DOHH2 (cell line): Measurements from ENCODE around the gene NUDT19.
"Not testable (repeated sequence)": the region's sequence is repeated elsewhere in the genome, so short reads cannot be mapped to it uniquely, and the experiment has no call there.

Experiments
- H3F3A ChIP-seq: fragments of 200-600 bp; sonication (generic), shearing (Covaris generic); 2 replicates; pipeline ENCODE4 v1.6.0; 2016; ENCODE audit warnings: antibody characterized with exemption, mild to moderate bottlenecking; ENCODE audit not compliant: control insufficient read depth, insufficient read depth
- H3K27ac ChIP-seq: fragments of 200-600 bp; sonication (generic); 2 replicates; pipeline ENCODE4 v1.5.1; 2014; ENCODE audit warnings: low read depth, mild to moderate bottlenecking, low read length, moderate library complexity
- H3K27me3 ChIP-seq: fragments of 200-600 bp; sonication (generic); 2 replicates; pipeline ENCODE4 v1.6.1; 2014; ENCODE audit warnings: mild to moderate bottlenecking, low read length, mixed read lengths; ENCODE audit not compliant: control insufficient read depth
- H3K36me3 ChIP-seq: fragments of 200-600 bp; sonication (generic); 2 replicates; pipeline ENCODE4 v1.6.1; 2014; ENCODE audit warnings: mild to moderate bottlenecking, low read length, moderate library complexity, mixed read lengths; ENCODE audit not compliant: control insufficient read depth
- H3K4me1 ChIP-seq: fragments of 200-600 bp; sonication (generic); 2 replicates; pipeline ENCODE4 v1.6.1; 2014; ENCODE audit warnings: mild to moderate bottlenecking, low read length, mixed read lengths; ENCODE audit not compliant: control insufficient read depth
- H3K4me2 ChIP-seq: fragments of 200-600 bp; sonication (generic); 2 replicates; pipeline ENCODE4 v1.6.0; 2014; ENCODE audit warnings: mild to moderate bottlenecking, low read length, moderate library complexity
- H3K4me3 ChIP-seq: fragments of 200-600 bp; sonication (generic); 2 replicates; pipeline ENCODE4 v1.5.1; 2014; ENCODE audit warnings: mild to moderate bottlenecking, low read length, mixed read lengths
- H3K79me2 ChIP-seq: fragments of 200-600 bp; sonication (generic); 2 replicates; pipeline ENCODE4 v1.6.1; 2014; ENCODE audit warnings: mild to moderate bottlenecking, low read length, mixed read lengths; ENCODE audit not compliant: control insufficient read depth
- H3K9me2 ChIP-seq: fragments of 200-600 bp; sonication (generic); replicated peaks from 2 replicates; pipeline ENCODE4 v1.6.1; 2014; ENCODE audit warnings: mild to moderate bottlenecking, low read length, mixed read lengths; ENCODE audit not compliant: control insufficient read depth
- H3K9me3 ChIP-seq: fragments of 200-600 bp; sonication (generic); 2 replicates; pipeline ENCODE4 v1.6.1; 2014; ENCODE audit warnings: antibody characterized with exemption, low read length, mixed read lengths; ENCODE audit not compliant: control insufficient read depth, insufficient read depth
- H4K20me1 ChIP-seq: fragments of 200-600 bp; sonication (generic); 2 replicates; pipeline ENCODE4 v1.6.0; 2014; ENCODE audit warnings: low read depth, mild to moderate bottlenecking, antibody characterized with exemption, low read length, moderate library complexity; ENCODE audit not compliant: control insufficient read depth, insufficient read depth
- EZH2phosphoT487 ChIP-seq: fragments of 200-600 bp; sonication (generic); IDR thresholded peaks from 2 replicates; pipeline ENCODE4 v1.6.1; 2017; ENCODE audit warnings: borderline replicate concordance, mild to moderate bottlenecking, antibody characterized with exemption, low read length, moderate library complexity, mixed read lengths
- TF ChIP-seq, protein P1 (sequence below): fragments of 200-600 bp; sonication (generic); IDR thresholded peaks from one replicate; pipeline ENCODE4 v1.5.1; 2014; ENCODE audit warnings: antibody characterized with exemption, mild to moderate bottlenecking, low read depth, low read length; ENCODE audit not compliant: poor library complexity, severe bottlenecking

The NUDT19 gene

DNA sequence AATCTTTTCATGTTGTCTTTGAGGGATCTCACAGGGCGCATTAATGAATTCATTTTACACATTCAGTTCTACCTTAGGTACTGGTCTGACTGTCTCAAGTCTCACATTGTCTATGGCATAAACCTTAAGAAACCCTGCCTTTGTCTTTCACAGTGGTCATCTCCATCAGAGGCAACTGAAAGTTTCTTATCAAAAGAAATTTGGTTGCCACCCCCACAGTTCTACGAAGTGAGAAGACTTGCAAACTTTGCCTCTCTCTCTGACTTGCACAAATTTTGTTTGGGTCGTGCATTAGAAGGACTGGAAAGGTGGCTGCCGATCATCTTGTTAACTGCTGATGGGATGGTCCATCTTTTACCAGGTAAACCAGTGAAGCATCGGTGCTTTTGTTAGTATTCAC lies 17.4 kb downstream of the NUDT19 start:
- TF ChIP-seq, protein P1, sequence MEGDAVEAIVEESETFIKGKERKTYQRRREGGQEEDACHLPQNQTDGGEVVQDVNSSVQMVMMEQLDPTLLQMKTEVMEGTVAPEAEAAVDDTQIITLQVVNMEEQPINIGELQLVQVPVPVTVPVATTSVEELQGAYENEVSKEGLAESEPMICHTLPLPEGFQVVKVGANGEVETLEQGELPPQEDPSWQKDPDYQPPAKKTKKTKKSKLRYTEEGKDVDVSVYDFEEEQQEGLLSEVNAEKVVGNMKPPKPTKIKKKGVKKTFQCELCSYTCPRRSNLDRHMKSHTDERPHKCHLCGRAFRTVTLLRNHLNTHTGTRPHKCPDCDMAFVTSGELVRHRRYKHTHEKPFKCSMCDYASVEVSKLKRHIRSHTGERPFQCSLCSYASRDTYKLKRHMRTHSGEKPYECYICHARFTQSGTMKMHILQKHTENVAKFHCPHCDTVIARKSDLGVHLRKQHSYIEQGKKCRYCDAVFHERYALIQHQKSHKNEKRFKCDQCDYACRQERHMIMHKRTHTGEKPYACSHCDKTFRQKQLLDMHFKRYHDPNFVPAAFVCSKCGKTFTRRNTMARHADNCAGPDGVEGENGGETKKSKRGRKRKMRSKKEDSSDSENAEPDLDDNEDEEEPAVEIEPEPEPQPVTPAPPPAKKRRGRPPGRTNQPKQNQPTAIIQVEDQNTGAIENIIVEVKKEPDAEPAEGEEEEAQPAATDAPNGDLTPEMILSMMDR, result no peak
- TF ChIP-seq EZH2phosphoT487, result no peak
- Histone ChIP-seq H4K20me1 (no peaks in the 10 kb centered on the region), H3K4me2 (no peak overlapping the region), H3K36me3 (peaks cover 43% of the 10 kb centered on the region), H3K27me3 (no peaks in the 10 kb centered on the region), H3K4me1 (no peaks in the 10 kb centered on the region), H3K79me2 (peaks cover 41% of the 10 kb centered on the region), H3K9me2 (no peaks in the 10 kb centered on the region), H3K9me3 (peaks cover 2% of the 10 kb centered on the region; the same call in 1 of the 2 replicates), H3K27ac (no peak overlapping the region), H3F3A (no peaks in the 10 kb centered on the region), H3K4me3 (no peak overlapping the region)

DNA sequence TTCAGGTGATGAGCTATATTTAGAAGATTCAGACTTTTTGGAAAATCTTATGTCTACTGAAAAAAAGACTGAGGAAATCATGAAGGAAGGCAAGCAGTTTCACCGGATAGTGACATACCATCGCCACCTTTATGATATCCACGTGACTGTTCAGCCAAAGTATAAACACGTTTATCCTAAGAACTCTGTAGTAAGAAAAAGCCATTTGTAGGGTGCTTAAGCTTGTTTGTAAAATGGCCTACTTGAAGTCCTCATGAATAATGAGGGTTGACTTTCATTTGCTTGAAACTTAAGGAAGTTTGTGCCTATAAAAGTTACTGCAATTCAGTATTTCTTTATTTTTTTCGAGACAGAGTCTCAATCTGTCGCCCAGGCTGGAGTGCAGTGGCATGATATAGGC lies 20.1 kb downstream of the NUDT19 start:
- TF ChIP-seq, protein P1, result no peak
- no peak for TF ChIP-seq EZH2phosphoT487
- Histone ChIP-seq H3K4me2 (no peak overlapping the region), H4K20me1 (no peaks in the 10 kb centered on the region), H3K36me3 (peaks cover 27% of the 10 kb centered on the region), H3K9me3 (no peaks in the 10 kb centered on the region), H3K9me2 (no peaks in the 10 kb centered on the region), H3K79me2 (peaks cover 14% of the 10 kb centered on the region), H3K27me3 (no peaks in the 10 kb centered on the region), H3K4me1 (no peaks in the 10 kb centered on the region), H3K27ac (no peak overlapping the region), H3F3A (no peaks in the 10 kb centered on the region), H3K4me3 (no peak overlapping the region)

DNA sequence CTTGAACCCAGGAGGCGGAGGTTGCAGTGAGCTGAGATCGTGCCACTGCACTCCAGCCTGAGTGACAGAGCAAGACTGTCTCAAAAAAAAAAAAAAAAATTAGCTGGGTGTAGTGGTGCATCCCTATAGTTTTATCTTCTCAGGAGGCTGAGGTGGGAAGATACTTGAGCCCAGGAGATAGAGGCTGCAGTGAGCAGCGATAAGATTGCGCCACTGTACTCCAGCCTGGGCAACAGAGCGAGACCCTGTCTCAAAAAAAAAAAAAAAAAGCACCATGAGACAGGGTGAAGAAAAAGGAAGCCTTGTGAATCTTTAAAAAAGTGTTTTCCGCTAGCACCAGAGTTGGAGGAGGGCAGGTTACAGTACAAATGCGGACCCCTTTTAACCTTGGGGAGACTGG lies 24.6 kb downstream of the NUDT19 start:
- peaks cover 11% of the 10 kb centered on the region for H3K36me3 ChIP-seq
- not testable (repeated sequence) for H4K20me1 ChIP-seq, H3K27ac ChIP-seq, H3K4me3 ChIP-seq, H3F3A ChIP-seq, H3K9me2 ChIP-seq, H3K79me2 ChIP-seq, H3K4me1 ChIP-seq, H3K9me3 ChIP-seq, H3K27me3 ChIP-seq, H3K4me2 ChIP-seq

DNA sequence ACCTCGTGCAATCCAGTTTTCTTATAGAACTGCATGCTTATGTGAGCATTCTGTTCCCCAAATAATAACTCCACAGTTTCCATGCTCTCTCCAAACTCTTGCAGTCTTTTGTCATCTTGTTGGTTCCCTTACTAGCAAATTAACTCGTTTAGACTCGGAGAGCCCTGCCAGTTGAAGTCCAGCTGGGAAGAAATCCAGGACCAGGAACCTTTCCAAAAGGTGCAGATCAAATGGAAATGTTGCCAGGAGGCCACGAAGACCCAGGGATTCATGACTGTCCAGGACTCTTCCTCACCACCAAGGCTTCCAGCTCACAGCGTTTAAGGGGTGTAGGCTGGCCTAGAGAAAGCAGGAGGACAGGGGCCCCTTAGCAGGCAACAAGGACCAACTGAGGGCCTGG lies 25.9 kb downstream of the NUDT19 start:
- Histone ChIP-seq H3F3A (no peaks in the 10 kb centered on the region; the same call in 1 of the 2 replicates), H3K4me3 (no peak overlapping the region), H3K9me3 (no peaks in the 10 kb centered on the region), H3K4me2 (no peak overlapping the region), H3K4me1 (no peaks in the 10 kb centered on the region), H3K36me3 (peaks cover 7% of the 10 kb centered on the region), H3K9me2 (no peaks in the 10 kb centered on the region), H3K79me2 (no peaks in the 10 kb centered on the region), H3K27ac (no peak overlapping the region), H4K20me1 (no peaks in the 10 kb centered on the region), H3K27me3 (no peaks in the 10 kb centered on the region)
- no peak for TF ChIP-seq EZH2phosphoT487
- TF ChIP-seq, protein P1, result no peak
